Memory B cell (primary cell): ENCODE measurements around the gene SLC30A1.
"Not testable (repeated sequence)": the region's sequence is repeated elsewhere in the genome, so short reads cannot be mapped to it uniquely, and the experiment has no call there.

Source experiments
- ATAC-seq: fragments of 150-1000 bp; cut with Tn5 transposase; 2 replicates; pipeline ENCODE4 v1.10.0; 2021; ENCODE audit warnings: low read depth, mild to moderate bottlenecking, moderate library complexity
- DNase-seq, 2 donors: peaks; one replicate each; pipeline ENCODE4 v3.0.0; 2022; ENCODE audit warnings: low spot score in 2 of 2
- H3K27ac Mint-ChIP-seq: one replicate; pipeline ENCODE4 v1.8.0; 2022; ENCODE audit warnings: mild to moderate bottlenecking, moderate library complexity, mixed read lengths
- H3K27me3 Mint-ChIP-seq: one replicate; pipeline ENCODE4 v1.8.0; 2022; ENCODE audit warnings: mixed read lengths
- H3K36me3 Mint-ChIP-seq: one replicate; pipeline ENCODE4 v1.8.0; 2022; ENCODE audit warnings: mild to moderate bottlenecking, mixed read lengths
- H3K4me1 Mint-ChIP-seq: one replicate; pipeline ENCODE4 v1.8.0; 2022; ENCODE audit warnings: mixed read lengths
- H3K4me3 Mint-ChIP-seq: one replicate; pipeline ENCODE4 v1.8.0; 2022; ENCODE audit warnings: mild to moderate bottlenecking, moderate library complexity, mixed read lengths
- H3K9me3 Mint-ChIP-seq: one replicate; pipeline ENCODE4 v1.8.0; 2022; ENCODE audit warnings: mixed read lengths

SLC30A1 gene, protein sequence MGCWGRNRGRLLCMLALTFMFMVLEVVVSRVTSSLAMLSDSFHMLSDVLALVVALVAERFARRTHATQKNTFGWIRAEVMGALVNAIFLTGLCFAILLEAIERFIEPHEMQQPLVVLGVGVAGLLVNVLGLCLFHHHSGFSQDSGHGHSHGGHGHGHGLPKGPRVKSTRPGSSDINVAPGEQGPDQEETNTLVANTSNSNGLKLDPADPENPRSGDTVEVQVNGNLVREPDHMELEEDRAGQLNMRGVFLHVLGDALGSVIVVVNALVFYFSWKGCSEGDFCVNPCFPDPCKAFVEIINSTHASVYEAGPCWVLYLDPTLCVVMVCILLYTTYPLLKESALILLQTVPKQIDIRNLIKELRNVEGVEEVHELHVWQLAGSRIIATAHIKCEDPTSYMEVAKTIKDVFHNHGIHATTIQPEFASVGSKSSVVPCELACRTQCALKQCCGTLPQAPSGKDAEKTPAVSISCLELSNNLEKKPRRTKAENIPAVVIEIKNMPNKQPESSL

GRCh38 chr1:211578640-211579439, at the start of gene SLC30A1:
TSS of gene SLC30A1 (minus strand) at chr1:211579161. CDS start at chr1:211578612, 549 bp downstream.
- Mint-ChIP-seq H3K27ac (peak within 1 kb of the TSS; percentile 75), H3K36me3 (peaks cover under 1% of the 10 kb centered on the region), H3K4me3 (peak within 1 kb of the TSS; percentile 91), H3K9me3 (no peaks in the 10 kb centered on the region), H3K27me3 (no peaks in the 10 kb centered on the region), H3K4me1 (peaks cover 16% of the 10 kb centered on the region)
- DNase-seq (peak; percentile 99 to 100), ATAC-seq (peak; percentile 86)

DNA sequence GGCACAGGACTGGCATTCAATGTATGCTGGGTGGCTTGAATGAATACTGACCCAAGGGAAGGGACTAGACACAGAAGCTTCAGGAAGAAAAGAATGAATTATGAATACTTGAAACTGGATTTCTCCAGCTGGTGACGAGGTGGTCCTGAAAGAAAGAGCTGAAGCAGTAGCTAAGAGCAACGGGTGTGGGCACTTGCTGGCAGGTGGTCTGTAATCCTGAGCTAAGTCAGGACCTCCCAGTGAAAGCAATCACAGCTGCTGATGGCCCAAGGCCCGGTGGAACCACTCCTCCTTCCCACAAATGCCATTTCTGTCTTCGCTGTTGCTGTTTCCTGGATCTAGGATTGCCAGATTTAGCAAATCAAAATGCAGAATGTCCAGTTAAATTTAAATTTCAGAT, 49.5 kb upstream of the SLC30A1 start:
- H3K9me3 Mint-ChIP-seq = no peaks in the 10 kb centered on the region
- H3K27ac Mint-ChIP-seq = no peak overlapping the region
- H3K4me1 Mint-ChIP-seq = peaks cover 1% of the 10 kb centered on the region
- ATAC-seq (no peak), DNase-seq (no peak)
- peaks cover 6% of the 10 kb centered on the region for H3K27me3 Mint-ChIP-seq
- H3K4me3 Mint-ChIP-seq = no peak overlapping the region
- no peaks in the 10 kb centered on the region for H3K36me3 Mint-ChIP-seq

DNA sequence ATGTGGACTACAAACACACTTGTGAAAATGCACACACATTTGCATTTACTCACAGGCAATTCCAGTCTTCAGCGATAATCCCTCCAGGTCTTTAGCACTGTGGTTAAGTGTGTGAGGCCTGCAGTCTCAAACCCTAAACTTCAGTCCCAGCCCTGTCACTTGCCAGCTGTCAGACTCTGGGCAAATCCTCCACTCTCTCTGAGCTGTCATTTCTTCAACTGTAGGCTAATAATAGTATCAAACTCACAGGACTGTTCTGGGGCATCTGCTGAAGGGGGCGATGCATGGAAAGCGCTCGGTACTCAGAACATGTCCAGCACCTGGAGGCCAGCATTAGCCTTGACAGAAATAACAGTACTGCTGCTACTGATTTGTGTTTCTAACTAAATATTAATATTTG, 48.3 kb upstream of the SLC30A1 start:
- H3K36me3 Mint-ChIP-seq = no peaks in the 10 kb centered on the region
- H3K27me3 Mint-ChIP-seq = peaks cover 5% of the 10 kb centered on the region
- DNase-seq = no peak
- no peak overlapping the region for H3K27ac Mint-ChIP-seq
- no peaks in the 10 kb centered on the region for H3K9me3 Mint-ChIP-seq
- no peak for ATAC-seq
- H3K4me3 Mint-ChIP-seq = no peak overlapping the region
- H3K4me1 Mint-ChIP-seq = no peaks in the 10 kb centered on the region

DNA sequence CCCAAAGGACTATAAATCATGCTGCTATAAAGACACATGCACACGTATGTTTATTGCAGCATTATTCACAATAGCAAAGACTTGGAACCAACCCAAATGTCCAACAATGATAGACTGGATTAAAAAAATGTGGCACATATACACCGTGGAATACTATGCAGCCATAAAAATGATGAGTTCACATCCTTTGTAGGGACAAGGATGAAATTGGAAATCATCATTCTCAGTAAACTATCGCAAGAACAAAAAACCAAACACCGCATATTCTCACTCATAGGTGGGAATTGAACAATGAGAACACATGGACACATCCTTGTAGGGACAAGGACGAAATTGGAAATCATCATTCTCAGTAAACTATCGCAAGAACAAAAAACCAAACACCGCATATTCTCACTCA, 46.9 kb upstream of the SLC30A1 start:
- DNase-seq, H3K4me1 Mint-ChIP-seq: not testable (repeated sequence)

DNA sequence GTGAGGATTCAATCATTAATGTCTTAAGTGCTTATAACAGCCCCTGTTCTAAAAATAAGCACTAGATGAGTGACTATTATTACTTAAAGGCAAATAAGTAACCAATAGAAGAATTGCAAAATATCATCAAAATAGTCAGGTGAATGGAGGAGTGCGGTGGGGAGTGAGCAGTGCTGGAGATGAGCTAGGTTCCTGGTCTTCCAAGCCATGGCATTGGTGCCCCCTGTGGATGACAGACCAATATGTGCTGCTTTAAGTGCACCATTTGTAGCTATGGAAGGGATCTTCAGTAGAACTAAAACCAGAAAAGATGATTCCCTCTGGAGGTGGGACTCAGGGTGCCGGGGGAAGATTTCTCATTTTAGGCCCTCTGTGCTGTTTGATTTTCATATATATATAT, 46.1 kb upstream of the SLC30A1 start:
- H3K4me3 Mint-ChIP-seq = no peak overlapping the region
- ATAC-seq (peak; percentile 88), DNase-seq (peak in 1 of 2 donors; percentile 15)

More for the DNA sequence above, 46.9 kb upstream of the SLC30A1 start:
- not testable (repeated sequence) for H3K9me3 Mint-ChIP-seq, H3K27ac Mint-ChIP-seq, ATAC-seq, H3K36me3 Mint-ChIP-seq, H3K4me3 Mint-ChIP-seq, H3K27me3 Mint-ChIP-seq

GRCh38 chr1:211623515-211623914, 44.6 kb upstream of the SLC30A1 start:
- Mint-ChIP-seq H3K27me3 (no peaks in the 10 kb centered on the region), H3K4me1 (no peaks in the 10 kb centered on the region), H3K4me3 (no peak overlapping the region), H3K27ac (no peak overlapping the region), H3K36me3 (no peaks in the 10 kb centered on the region), H3K9me3 (no peaks in the 10 kb centered on the region)
- DNase-seq (no peak), ATAC-seq (no peak)

More for the DNA sequence above, 46.1 kb upstream of the SLC30A1 start:
- H3K27me3 Mint-ChIP-seq = peaks cover 2% of the 10 kb centered on the region
- H3K4me1 Mint-ChIP-seq = no peaks in the 10 kb centered on the region
- no peaks in the 10 kb centered on the region for H3K36me3 Mint-ChIP-seq
- no peak overlapping the region for H3K27ac Mint-ChIP-seq
- no peaks in the 10 kb centered on the region for H3K9me3 Mint-ChIP-seq

GRCh38 chr1:211621447-211622198, 42.7 kb upstream of the SLC30A1 start:
- ATAC-seq (no peak), DNase-seq (no peak)
- no peaks in the 10 kb centered on the region for H3K27me3 Mint-ChIP-seq
- H3K27ac Mint-ChIP-seq = no peak overlapping the region
- no peak overlapping the region for H3K4me3 Mint-ChIP-seq
- no peaks in the 10 kb centered on the region for H3K9me3 Mint-ChIP-seq
- H3K36me3 Mint-ChIP-seq = no peaks in the 10 kb centered on the region
- H3K4me1 Mint-ChIP-seq = no peaks in the 10 kb centered on the region

DNA sequence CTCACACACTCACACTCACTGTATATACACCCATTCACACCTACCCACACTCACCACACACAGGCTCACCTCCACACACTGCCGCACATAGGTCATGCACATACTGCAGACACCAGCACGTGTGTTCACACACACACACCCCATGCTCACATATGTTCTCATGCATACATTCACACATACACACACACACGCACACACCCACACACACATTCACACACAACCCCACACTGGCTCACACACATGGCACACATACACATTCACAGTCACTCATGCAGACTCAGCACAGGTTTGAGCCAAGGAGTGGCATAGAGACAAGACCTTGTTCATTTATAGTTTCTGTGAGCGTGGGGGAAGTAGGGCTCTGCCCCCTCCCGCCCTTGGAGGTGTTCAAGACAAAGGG, 41.1 kb upstream of the SLC30A1 start:
- no peaks in the 10 kb centered on the region for H3K36me3 Mint-ChIP-seq

GRCh38 chr1:211619033-211619996, 40.4 kb upstream of the SLC30A1 start:
- DNase-seq = no peak
- H3K9me3 Mint-ChIP-seq = no peaks in the 10 kb centered on the region
- no peaks in the 10 kb centered on the region for H3K4me1 Mint-ChIP-seq
- H3K27ac Mint-ChIP-seq = no peak overlapping the region
- no peak for ATAC-seq
- no peak overlapping the region for H3K4me3 Mint-ChIP-seq
- H3K36me3 Mint-ChIP-seq = no peaks in the 10 kb centered on the region
- no peaks in the 10 kb centered on the region for H3K27me3 Mint-ChIP-seq

More for the DNA sequence above, 41.1 kb upstream of the SLC30A1 start:
- Mint-ChIP-seq H3K27me3 (no peaks in the 10 kb centered on the region), H3K27ac (no peak overlapping the region), H3K4me3 (no peak overlapping the region), H3K9me3 (no peaks in the 10 kb centered on the region), H3K4me1 (no peaks in the 10 kb centered on the region)
- ATAC-seq (no peak), DNase-seq (no peak)

GRCh38 chr1:211616965-211617297, 38.0 kb upstream of the SLC30A1 start:
- ATAC-seq = no peak
- DNase-seq = no peak
- Mint-ChIP-seq H3K27me3 (no peaks in the 10 kb centered on the region), H3K27ac (no peak overlapping the region), H3K36me3 (no peaks in the 10 kb centered on the region), H3K4me1 (no peaks in the 10 kb centered on the region), H3K4me3 (no peak overlapping the region), H3K9me3 (no peaks in the 10 kb centered on the region)

DNA sequence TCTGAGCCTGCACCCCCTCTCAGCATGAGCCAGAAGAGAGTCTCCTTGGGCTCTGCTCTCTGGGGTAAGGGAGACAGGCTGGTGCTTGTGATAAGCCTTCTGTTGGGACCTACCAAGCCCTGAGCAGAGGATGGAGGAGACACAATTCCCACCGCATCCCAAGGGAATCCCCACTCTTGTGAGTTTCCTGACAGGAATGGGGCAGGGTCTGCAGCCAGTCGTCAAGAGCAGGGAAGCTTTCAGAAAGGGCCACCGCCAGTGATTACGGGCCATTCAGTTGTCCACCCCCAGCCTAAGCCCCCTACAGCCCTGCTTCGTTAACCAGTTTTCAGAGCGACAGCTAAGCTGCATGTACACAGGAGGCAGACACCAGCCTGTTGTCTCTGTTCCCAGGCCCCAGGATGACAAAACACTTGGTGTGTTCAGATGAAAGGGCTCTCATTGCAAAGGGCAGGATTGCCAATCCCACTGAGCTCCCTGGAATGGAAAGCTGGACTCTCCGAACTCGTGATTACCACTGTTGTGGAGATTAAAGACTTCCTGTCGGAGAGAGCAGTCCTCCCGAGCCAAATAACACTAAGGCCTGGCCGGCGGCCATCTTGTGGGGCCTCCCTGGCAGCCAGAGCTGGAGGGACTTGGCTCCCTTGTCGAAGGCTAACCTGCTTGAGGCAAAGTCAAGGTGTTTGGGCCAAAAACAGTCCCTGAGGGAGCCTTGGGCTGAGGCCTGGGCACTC, 37.4 kb upstream of the SLC30A1 start:
- no peak for ATAC-seq
- Mint-ChIP-seq H3K27ac (no peak overlapping the region), H3K4me3 (no peak overlapping the region), H3K27me3 (no peaks in the 10 kb centered on the region), H3K4me1 (no peaks in the 10 kb centered on the region), H3K9me3 (no peaks in the 10 kb centered on the region), H3K36me3 (no peaks in the 10 kb centered on the region)
- no peak for DNase-seq

DNA sequence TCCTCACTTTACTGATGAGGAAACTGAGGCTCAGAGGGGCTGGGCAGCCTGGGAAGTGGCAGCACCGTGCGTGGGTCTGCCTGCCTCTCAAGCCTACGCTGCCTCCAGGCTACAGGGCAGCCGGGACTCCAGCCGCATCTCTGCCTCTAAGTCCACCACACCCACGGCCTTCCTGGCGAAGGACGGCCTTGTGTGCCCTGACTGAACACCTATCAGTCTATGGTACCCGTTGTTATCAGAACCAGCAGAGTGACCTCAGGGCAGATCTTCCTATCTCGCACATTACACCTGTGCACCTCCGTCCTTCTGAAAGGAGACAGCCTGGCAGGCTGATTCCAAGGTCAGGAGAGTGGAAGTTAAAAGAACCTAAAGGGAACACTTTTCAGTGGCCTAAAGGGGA, 35.7 kb upstream of the SLC30A1 start:
- H3K9me3 Mint-ChIP-seq = no peaks in the 10 kb centered on the region
- DNase-seq (no peak), ATAC-seq (no peak)
- H3K4me1 Mint-ChIP-seq = no peaks in the 10 kb centered on the region
- H3K4me3 Mint-ChIP-seq = no peak overlapping the region
- no peak overlapping the region for H3K27ac Mint-ChIP-seq
- no peaks in the 10 kb centered on the region for H3K36me3 Mint-ChIP-seq
- H3K27me3 Mint-ChIP-seq = no peaks in the 10 kb centered on the region
